SK-N-SH (cell line): ENCODE data around the gene EXOC4. TPM values are rescaled to one million over a fixed set of nuclear protein-coding genes. Genes with fewer than 3 reads are reported as not detected.

Experiments used
- CTCF ChIA-PET: fragments of 300-600, 350-600 bp; formaldehyde crosslinking; extraction: SDS; loops from one replicate; lab custom pipeline; 2021; lab: Yijun Ruan, JAX
- POLR2A ChIA-PET: fragments of 350-600 bp; sonication (Branson Sonifier 250); formaldehyde crosslinking; extraction: SDS; loops from one replicate; lab custom pipeline; 2020; ENCODE audit warnings: antibody characterized with exemption, inconsistent platforms; lab: Yijun Ruan, JAX
- DNase-seq: peaks from one replicate; pipeline ENCODE4 v3.0.0; 2012
- H2AFZ ChIP-seq: fragments of 200-600 bp; sonication (generic); 2 replicates; pipeline ENCODE4 v1.8.1; 2016; ENCODE audit warnings: antibody characterized with exemption, mild to moderate bottlenecking, low read depth
- H3F3A ChIP-seq: fragments of 200-600 bp; sonication (generic); replicated peaks from 2 replicates; pipeline ENCODE3; 2016; ENCODE audit warnings: antibody characterized with exemption, mild to moderate bottlenecking; ENCODE audit not compliant: insufficient read depth
- H3K27ac ChIP-seq, 2 experiments: fragments of 200-500 bp in 1 of 2; fragments of 200-600 bp in 1 of 2; sonication (Bioruptor generic) in 1 of 2; sonication (generic), shearing (Covaris generic) in 1 of 2; 2 replicates each; pipeline versions ENCODE4 v1.5.1 to v1.6.1; 2014 to 2016; ENCODE audit warnings: low read depth in 2 of 2, inconsistent platforms in 1 of 2, low read length in 1 of 2, mild to moderate bottlenecking in 1 of 2, mixed read lengths in 1 of 2
- H3K27me3 ChIP-seq: fragments of 200-600 bp; sonication (generic), shearing (Covaris generic); 2 replicates; pipeline ENCODE4 v1.6.1; 2016; ENCODE audit warnings: mixed run types; ENCODE audit not compliant: insufficient read depth
- H3K36me3 ChIP-seq, 2 experiments: fragments of 200-500 bp in 1 of 2; fragments of 200-600 bp in 1 of 2; sonication (Bioruptor generic) in 1 of 2; sonication (generic) in 1 of 2; replicated peaks in 1 of 2; 2 replicates each; pipeline versions ENCODE3 to v1.5.1; 2014 to 2016; ENCODE audit warnings: low read length in 1 of 2, mild to moderate bottlenecking in 1 of 2; ENCODE audit not compliant: insufficient read depth in 2 of 2, control insufficient read depth in 1 of 2
- H3K4me1 ChIP-seq, 2 experiments: fragments of 200-500 bp in 1 of 2; fragments of 200-600 bp in 1 of 2; sonication (Bioruptor generic) in 1 of 2; sonication (generic), shearing (Covaris generic) in 1 of 2; 2 replicates each; pipeline versions ENCODE4 v1.5.1 to v1.6.1; 2014 to 2016; ENCODE audit warnings: low read depth in 1 of 2, low read length in 1 of 2, mixed run types in 1 of 2; ENCODE audit not compliant: insufficient read depth in 2 of 2, control insufficient read depth in 1 of 2
- H3K4me2 ChIP-seq: fragments of 200-600 bp; sonication (generic), shearing (Covaris generic); 2 replicates; pipeline ENCODE4 v1.6.1; 2017; ENCODE audit warnings: mixed run types
- H3K4me3 ChIP-seq, 2 experiments: fragments of 200-500 bp in 1 of 2; fragments of 200-600 bp in 1 of 2; sonication (Bioruptor generic) in 1 of 2; sonication (generic), shearing (Covaris generic) in 1 of 2; 2 replicates each; pipeline versions ENCODE4 v1.5.1 to v1.8.1; 2014 to 2016; ENCODE audit warnings: low read depth in 2 of 2, inconsistent platforms in 1 of 2, low read length in 1 of 2, mild to moderate bottlenecking in 1 of 2, mixed read lengths in 1 of 2, moderate library complexity in 1 of 2
- H3K79me2 ChIP-seq: fragments of 200-600 bp; sonication (generic); 2 replicates; pipeline ENCODE4 v1.8.1; 2017; ENCODE audit warnings: mild to moderate bottlenecking; ENCODE audit not compliant: insufficient read depth
- H3K9ac ChIP-seq: fragments of 200-600 bp; sonication (generic); 2 replicates; pipeline ENCODE4 v1.6.1; 2017; ENCODE audit warnings: mixed run types
- H3K9me2 ChIP-seq: fragments of 200-600 bp; sonication (generic); 2 replicates; pipeline ENCODE4 v1.6.1; 2017; ENCODE audit warnings: mixed run types
- H3K9me3 ChIP-seq: fragments of 200-600 bp; sonication (generic); 2 replicates; pipeline ENCODE4 v1.6.1; 2017; ENCODE audit warnings: mixed run types, mild to moderate bottlenecking, moderate library complexity
- H4K20me1 ChIP-seq: fragments of 200-600 bp; sonication (generic); 2 replicates; pipeline ENCODE4 v1.6.1; 2017; ENCODE audit warnings: mild to moderate bottlenecking, mixed run types; ENCODE audit not compliant: insufficient read depth
- ELF1 ChIP-seq: IDR thresholded peaks from 2 replicates; pipeline ENCODE4 v1.4.0; 2012
- EZH2phosphoT487 ChIP-seq: fragments of 200-600 bp; sonication (generic); IDR thresholded peaks from 2 replicates; pipeline ENCODE4 v1.6.1; 2017; ENCODE audit warnings: low read depth, mixed run types, mild to moderate bottlenecking, antibody characterized with exemption, moderate library complexity, borderline replicate concordance
- FOSL2 ChIP-seq: IDR thresholded peaks from 2 replicates; pipeline ENCODE4 v1.4.0; 2012; ENCODE audit warnings: low read depth, mild to moderate bottlenecking, moderate library complexity, borderline replicate concordance
- FOXJ3 ChIP-seq: sonication (generic); formaldehyde crosslinking; IDR thresholded peaks from 2 replicates; pipeline ENCODE4 v1.5.1; 2020; ENCODE audit warnings: mild to moderate bottlenecking, missing genetic modification reagents
- GABPA ChIP-seq: IDR thresholded peaks from 2 replicates; pipeline ENCODE4 v1.4.0; 2012; ENCODE audit warnings: low read depth, mild to moderate bottlenecking
- GATA2 ChIP-seq: sonication (generic); formaldehyde crosslinking; IDR thresholded peaks from 2 replicates; pipeline ENCODE4 v1.5.0; 2020; ENCODE audit warnings: mild to moderate bottlenecking, missing genetic modification reagents
- MXI1 ChIP-seq: IDR thresholded peaks from 2 replicates; pipeline ENCODE4 v1.6.1; 2012; ENCODE audit warnings: mild to moderate bottlenecking, low read depth, low read length, improper control_type of control experiment
- NRF1 ChIP-seq: IDR thresholded peaks from 2 replicates; pipeline ENCODE4 v1.6.1; 2012; ENCODE audit warnings: low read depth, mild to moderate bottlenecking, low read length
- PBX3 ChIP-seq: IDR thresholded peaks from 2 replicates; pipeline ENCODE4; 2012
- RAD21 ChIP-seq: IDR thresholded peaks from 2 replicates; pipeline ENCODE4 v1.6.1; 2012; ENCODE audit warnings: mild to moderate bottlenecking, low read length
- RCOR1 ChIP-seq: fragments of 150-350 bp; IDR thresholded peaks from 2 replicates; pipeline ENCODE4 v1.6.1; 2017; ENCODE audit warnings: antibody characterized with exemption, low read length
- TCF12 ChIP-seq: IDR thresholded peaks from 2 replicates; pipeline ENCODE4 v1.4.0; 2012
- USF1 ChIP-seq: IDR thresholded peaks from 2 replicates; pipeline ENCODE4 v1.4.0; 2012; ENCODE audit warnings: low read depth, borderline replicate concordance
- ZBTB33 ChIP-seq: IDR thresholded peaks from 2 replicates; pipeline ENCODE4 v1.4.0; 2012; ENCODE audit warnings: low read depth, borderline replicate concordance
- WGBS: methylation state at CpG from one replicate; pipeline ENCODE4 v1.1.6; 2017; ENCODE audit warnings: low lambda C conversion rate; 5-methylcytosine and 5-hydroxymethylcytosine counted together
- polyA plus RNA-seq, 3 experiments: library from polyadenylated mRNA; depleted of rRNA; stranded (reverse); fragments of >200 nt; gene quantifications; 2 replicates each; pipeline ENCODE4 v1.2.3, GENCODE V29; 2012
- TF ChIP-seq, protein P1 (sequence below): fragments of 200-600 bp; sonication (generic); IDR thresholded peaks from 2 replicates; pipeline ENCODE4 v1.6.1; 2017; ENCODE audit warnings: antibody characterized with exemption, mild to moderate bottlenecking, moderate library complexity
- TF ChIP-seq, protein P2 (sequence below): IDR thresholded peaks from 2 replicates; pipeline ENCODE4 v1.4.0; 2012; ENCODE audit warnings: low read depth

The EXOC4 gene
- polyA plus RNA-seq, 1 of the 3 experiments (the other 2 are of a cell fraction), result 37.3 TPM

DNA sequence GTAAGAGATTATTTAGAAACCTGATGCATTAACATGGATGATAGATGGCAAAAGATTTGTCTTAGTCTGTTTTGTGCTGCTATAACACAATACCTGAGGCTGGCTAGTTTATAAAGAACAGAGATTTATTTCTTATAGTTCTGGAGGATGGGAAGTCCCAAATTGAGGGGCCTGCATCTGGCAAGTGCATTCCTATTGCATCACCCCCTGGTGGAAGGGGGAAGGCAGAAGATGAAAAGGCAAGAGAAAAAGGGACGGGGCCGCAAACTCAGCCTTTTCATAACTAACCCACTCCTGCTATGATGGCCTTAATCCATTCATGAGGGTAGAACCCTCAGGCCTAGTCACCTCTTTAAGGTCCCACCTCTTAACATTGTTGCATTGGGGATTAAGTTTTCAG is 720.8 kb downstream of the EXOC4 start:
- Histone ChIP-seq H3K9ac (no peak overlapping the region), H3K4me2 (no peak overlapping the region), H3K9me2 (no peaks in the 10 kb centered on the region), H3F3A (peaks cover 6% of the 10 kb centered on the region), H2AFZ (no peak overlapping the region), H3K4me3 (no peak overlapping the region), H3K36me3 (peaks cover 3 to 4% of the 10 kb centered on the region in 2 experiments), H4K20me1 (no peaks in the 10 kb centered on the region), H3K27me3 (no peaks in the 10 kb centered on the region), H3K4me1 (peaks cover 7 to 65% of the 10 kb centered on the region in 2 experiments; a peak in 3 of 4 replicates), H3K79me2 (no peaks in the 10 kb centered on the region), H3K27ac (peak overlapping the region in 1 of 2 experiments; percentile 93; a peak in 2 of 4 replicates), H3K9me3 (no peaks in the 10 kb centered on the region)
- no peak for TF ChIP-seq RAD21
- TF ChIP-seq, protein P1, sequence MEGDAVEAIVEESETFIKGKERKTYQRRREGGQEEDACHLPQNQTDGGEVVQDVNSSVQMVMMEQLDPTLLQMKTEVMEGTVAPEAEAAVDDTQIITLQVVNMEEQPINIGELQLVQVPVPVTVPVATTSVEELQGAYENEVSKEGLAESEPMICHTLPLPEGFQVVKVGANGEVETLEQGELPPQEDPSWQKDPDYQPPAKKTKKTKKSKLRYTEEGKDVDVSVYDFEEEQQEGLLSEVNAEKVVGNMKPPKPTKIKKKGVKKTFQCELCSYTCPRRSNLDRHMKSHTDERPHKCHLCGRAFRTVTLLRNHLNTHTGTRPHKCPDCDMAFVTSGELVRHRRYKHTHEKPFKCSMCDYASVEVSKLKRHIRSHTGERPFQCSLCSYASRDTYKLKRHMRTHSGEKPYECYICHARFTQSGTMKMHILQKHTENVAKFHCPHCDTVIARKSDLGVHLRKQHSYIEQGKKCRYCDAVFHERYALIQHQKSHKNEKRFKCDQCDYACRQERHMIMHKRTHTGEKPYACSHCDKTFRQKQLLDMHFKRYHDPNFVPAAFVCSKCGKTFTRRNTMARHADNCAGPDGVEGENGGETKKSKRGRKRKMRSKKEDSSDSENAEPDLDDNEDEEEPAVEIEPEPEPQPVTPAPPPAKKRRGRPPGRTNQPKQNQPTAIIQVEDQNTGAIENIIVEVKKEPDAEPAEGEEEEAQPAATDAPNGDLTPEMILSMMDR, result 0 out of 2 replicates have a peak, but pooled peaks have one; percentile 6
- TF ChIP-seq EZH2phosphoT487, result no peak
- WGBS, result 97% methylated on average over 2 of the region's 2 CpGs
- POLR2A ChIA-PET, result no interaction called here
- CTCF ChIA-PET, result interaction anchor here (2.8 kb wide), 1 partner anchor 10 kb away, joined by 8 read pairs; no protein-coding TSS in a partner anchor
- no peak for DNase-seq

DNA sequence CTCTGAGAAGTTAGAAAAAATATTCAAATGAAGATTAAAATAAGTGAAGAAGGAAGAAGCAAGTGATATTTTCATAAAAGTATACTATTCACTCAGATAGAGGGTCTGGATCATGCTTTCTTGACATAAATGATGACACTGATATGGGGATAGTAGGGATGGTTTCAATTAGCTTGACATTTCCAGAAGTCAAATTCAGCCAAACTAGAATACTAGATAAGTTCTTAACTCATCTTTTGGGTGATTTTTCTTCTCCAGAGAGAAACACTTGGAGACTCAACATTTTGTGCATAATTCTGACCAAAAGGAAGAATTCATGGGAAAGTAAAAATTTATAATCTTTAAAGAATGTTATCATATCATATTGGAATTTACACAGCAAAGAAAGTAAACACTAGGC is 722.3 kb downstream of the EXOC4 start:
- Histone ChIP-seq H3K27me3 (no peaks in the 10 kb centered on the region), H3K4me1 (peaks cover 7 to 65% of the 10 kb centered on the region in 2 experiments; a peak in 3 of 4 replicates), H3K27ac (peak overlapping the region in 1 of 2 experiments; percentile 93; a peak in 2 of 4 replicates), H3F3A (peaks cover 6% of the 10 kb centered on the region), H3K4me3 (no peak overlapping the region), H3K4me2 (no peak overlapping the region), H3K9me2 (no peaks in the 10 kb centered on the region), H4K20me1 (no peaks in the 10 kb centered on the region), H3K9ac (no peak overlapping the region), H3K79me2 (no peaks in the 10 kb centered on the region), H2AFZ (no peak overlapping the region), H3K9me3 (no peaks in the 10 kb centered on the region), H3K36me3 (peaks cover 3 to 4% of the 10 kb centered on the region in 2 experiments)
- POLR2A ChIA-PET, result interaction anchor here (0.8 kb wide), 1 partner anchor 8 kb away, joined by 3 read pairs; no protein-coding TSS in a partner anchor
- peak; percentile 49 for DNase-seq
- CTCF ChIA-PET, result interaction anchor here (0.5 to 1.4 kb wide), 5 partner anchors 20 to 284 kb away, joined by 3 to 4 read pairs (median 3); no protein-coding TSS in a partner anchor
- no peak for TF ChIP-seq ZBTB33
- TF ChIP-seq, protein P2, sequence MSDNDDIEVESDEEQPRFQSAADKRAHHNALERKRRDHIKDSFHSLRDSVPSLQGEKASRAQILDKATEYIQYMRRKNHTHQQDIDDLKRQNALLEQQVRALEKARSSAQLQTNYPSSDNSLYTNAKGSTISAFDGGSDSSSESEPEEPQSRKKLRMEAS, result no peak
- no peak for TF ChIP-seq ELF1
- peak; percentile 72 for TF ChIP-seq PBX3
- no peak for TF ChIP-seq USF1
- TF ChIP-seq GABPA, result no peak
- peak; percentile 60; the same call in 1 of the 2 replicates for TF ChIP-seq RCOR1
- TF ChIP-seq MXI1, result no peak
- no peak for TF ChIP-seq FOXJ3 (CRISPR knock-in tag)
- TF ChIP-seq GATA2 (CRISPR knock-in tag), result peak; percentile 76
- TF ChIP-seq, protein P1, result no peak
- no peak for TF ChIP-seq FOSL2
- TF ChIP-seq NRF1, result no peak
- TF ChIP-seq RAD21, result no peak
- TF ChIP-seq TCF12, result peak; percentile 91
